Pericardium fibroblast (primary cell): ENCODE measurements around the gene DGKB. TPM values are rescaled to one million over a fixed set of nuclear protein-coding genes. Genes with fewer than 3 reads are reported as not detected.

ENCODE experiments used
- total RNA-seq: library from RNA; depleted of rRNA; stranded (reverse); fragments of >200 nt; gene quantifications from 2 replicates; pipeline ENCODE4 v1.2.3, GENCODE V29; 2015

DGKB gene
- total RNA-seq, result not detected in 2 replicates

DNA sequence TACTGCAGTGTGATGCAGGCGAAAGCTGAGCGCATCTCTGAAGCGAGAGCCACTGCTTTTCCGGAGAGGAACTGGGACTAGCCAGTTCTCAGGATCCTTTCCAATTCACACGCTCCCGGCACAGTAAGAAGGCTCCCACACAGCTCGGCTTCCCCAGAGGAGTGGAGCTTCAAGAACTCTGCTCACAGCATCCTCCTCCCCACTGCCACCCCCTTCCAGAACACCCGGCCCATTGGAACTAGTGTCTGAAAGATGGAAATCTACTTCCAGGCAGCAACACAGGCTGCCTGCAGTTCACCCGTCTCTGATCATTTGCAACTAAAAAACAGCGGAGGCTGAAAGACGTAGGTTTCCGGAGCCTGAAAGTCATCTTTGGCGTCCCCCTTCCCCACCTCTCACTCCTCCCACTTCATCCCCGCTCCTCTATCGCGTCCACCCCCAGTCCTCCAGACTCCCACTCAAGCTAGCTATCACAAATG is at the start of gene DGKB:
Gene DGKB (minus strand): TSS at position 163 of the 479 bp plus-strand sequence.

